ENCODE data around the gene MYH7.
"Not testable (repeated sequence)": the region's sequence is repeated elsewhere in the genome, so short reads cannot be mapped to it uniquely, and the experiment has no call there.

The MYH7 gene

GRCh38 chr14:23465261-23465660 lies 29.8 kb upstream of the MYH7 start:
- no peak for TF ChIP-seq TAF1 (IDR thresholded peaks at IDR 0.05; ENCODE audit: borderline replicate concordance, low read depth, low read length)
- no peak for TF ChIP-seq POLR2A (IDR thresholded peaks at IDR 0.05; ENCODE audit: low read depth, low read length)
- no peak for TF ChIP-seq POLR2AphosphoS5 (IDR thresholded peaks at IDR 0.05; ENCODE audit: low read depth, low read length)
- DNase-seq (ENCODE audit: insufficient read length) = no peak
- FAIRE-seq = no peak

- TF ChIP-seq POLR2AphosphoS5 (IDR thresholded peaks at IDR 0.05; ENCODE audit: low read depth, low read length) (no peak), POLR2A (IDR thresholded peaks at IDR 0.05; ENCODE audit: low read depth, low read length) (no peak), TAF1 (IDR thresholded peaks at IDR 0.05; ENCODE audit: borderline replicate concordance, low read depth, low read length) (no peak)
- DNase-seq (ENCODE audit: insufficient read length) (no peak), FAIRE-seq (no peak)
These were observed 29.2 kb upstream of the MYH7 start for GRCh38 chr14:23464700-23465099.

DNA sequence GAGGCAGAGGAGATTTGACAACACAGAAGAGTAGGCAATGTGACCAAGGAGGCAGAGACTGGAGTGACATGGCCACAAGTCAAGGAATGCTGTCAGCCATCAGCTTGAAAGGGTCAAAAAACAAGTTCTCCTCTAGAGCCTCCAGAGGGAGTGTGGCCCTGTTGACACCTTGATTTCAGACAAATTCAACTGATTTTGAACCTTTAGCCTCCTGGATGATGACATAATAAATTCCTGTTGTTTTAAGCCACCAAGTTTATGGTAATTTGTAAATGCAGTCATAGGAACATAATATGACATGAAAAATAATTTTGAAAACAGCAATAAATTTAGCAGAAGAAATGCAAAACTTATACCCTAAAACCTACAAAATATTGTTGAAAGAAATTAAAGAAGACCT lies 25.5 kb upstream of the MYH7 start:
- DNase-seq (ENCODE audit: insufficient read length) (no peak), FAIRE-seq (no peak)

GRCh38 chr14:23457587-23458445 lies 22.4 kb upstream of the MYH7 start:
- TF ChIP-seq POLR2A (IDR thresholded peaks at IDR 0.05; ENCODE audit: low read depth, low read length) = no peak
- no peak for TF ChIP-seq TAF1 (IDR thresholded peaks at IDR 0.05; ENCODE audit: borderline replicate concordance, low read depth, low read length)
- no peak for TF ChIP-seq POLR2AphosphoS5 (IDR thresholded peaks at IDR 0.05; ENCODE audit: low read depth, low read length)
- FAIRE-seq (no peak), DNase-seq (ENCODE audit: insufficient read length) (no peak)

More for the DNA sequence above, 25.5 kb upstream of the MYH7 start:
- TF ChIP-seq POLR2A (IDR thresholded peaks at IDR 0.05; ENCODE audit: low read depth, low read length) (no peak), TAF1 (IDR thresholded peaks at IDR 0.05; ENCODE audit: borderline replicate concordance, low read depth, low read length) (no peak), POLR2AphosphoS5 (IDR thresholded peaks at IDR 0.05; ENCODE audit: low read depth, low read length) (no peak)

DNA sequence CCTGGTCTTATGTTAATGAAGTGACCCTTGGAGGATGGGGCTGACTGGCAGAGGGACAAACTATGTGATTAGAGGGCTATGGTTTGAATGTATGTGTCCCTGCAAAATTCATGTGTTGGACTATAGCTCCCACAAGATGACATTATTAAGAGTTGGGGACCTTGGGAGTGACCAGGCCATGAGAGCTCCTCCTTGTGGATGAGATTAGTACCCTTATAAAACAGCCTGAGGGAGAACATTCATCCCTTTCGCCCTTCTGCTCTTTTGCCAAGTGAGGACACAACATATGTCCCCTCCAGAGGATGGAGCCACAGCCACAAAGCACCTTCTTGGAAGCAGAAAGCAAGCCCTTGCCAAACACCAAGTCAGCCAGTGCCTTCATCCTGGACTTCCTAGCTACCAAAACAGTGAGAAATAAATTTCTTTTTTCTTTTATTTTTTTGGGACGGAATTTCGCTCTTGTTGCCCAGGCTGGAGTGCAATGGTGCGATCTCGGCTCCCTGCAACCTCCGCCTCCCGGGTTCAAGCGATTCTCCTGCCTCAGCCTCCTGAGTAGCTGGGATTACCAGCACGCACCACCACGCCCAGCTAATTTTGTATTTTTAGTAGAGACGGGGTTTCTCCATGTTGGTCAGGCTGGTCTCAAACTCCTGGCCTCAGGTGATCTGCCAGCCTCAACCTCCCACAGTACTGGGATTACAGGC lies 21.6 kb upstream of the MYH7 start:
- FAIRE-seq; DNase-seq (ENCODE audit: insufficient read length): not testable (repeated sequence)

DNA sequence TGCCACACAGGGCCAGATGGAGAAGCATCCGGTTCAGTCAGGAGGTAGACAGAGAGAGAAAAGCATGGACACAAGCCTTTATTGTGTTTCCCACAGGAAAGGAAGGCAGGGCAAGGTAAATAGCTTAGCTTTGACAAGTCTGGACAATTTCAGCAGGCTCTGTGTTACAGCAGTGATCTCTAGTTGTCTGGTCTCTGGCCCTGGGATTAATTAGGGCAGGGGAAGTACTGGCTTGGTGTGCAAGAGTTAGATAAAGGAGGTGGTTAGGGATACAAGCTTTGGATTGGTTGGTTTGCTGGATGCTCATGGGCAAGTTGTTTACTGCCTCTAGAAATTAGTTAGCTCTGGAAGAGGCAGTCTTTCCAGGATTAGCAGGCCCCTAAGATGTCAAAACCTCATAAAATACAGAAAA lies 19.0 kb upstream of the MYH7 start:
- DNase-seq (ENCODE audit: insufficient read length) (no peak), FAIRE-seq (no peak)
- TF ChIP-seq TAF1 (IDR thresholded peaks at IDR 0.05; ENCODE audit: borderline replicate concordance, low read depth, low read length) = no peak
- no peak for TF ChIP-seq POLR2AphosphoS5 (IDR thresholded peaks at IDR 0.05; ENCODE audit: low read depth, low read length)

DNA sequence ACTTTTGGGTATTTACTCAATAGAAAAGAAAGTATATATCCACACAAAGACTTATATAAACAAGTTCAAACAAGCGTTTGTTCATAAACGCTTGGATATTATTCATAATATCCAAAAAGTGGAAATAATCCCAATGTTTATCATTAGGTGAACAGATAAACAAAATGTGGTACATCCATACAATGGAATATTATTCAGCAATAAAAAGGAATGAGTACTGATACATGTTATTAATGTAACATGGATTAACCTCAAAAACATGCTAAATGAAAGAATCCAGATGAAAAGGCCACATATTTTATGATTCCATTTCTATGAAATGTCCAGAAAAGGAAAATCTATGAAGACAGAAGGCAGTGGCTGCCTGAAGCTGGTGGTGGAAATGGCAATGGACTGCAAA lies 16.8 kb upstream of the MYH7 start:
- no peak for FAIRE-seq
- TF ChIP-seq TAF1 (IDR thresholded peaks at IDR 0.05; ENCODE audit: borderline replicate concordance, low read depth, low read length) = no peak
- TF ChIP-seq POLR2A (IDR thresholded peaks at IDR 0.05; ENCODE audit: low read depth, low read length) = no peak
- no peak for TF ChIP-seq POLR2AphosphoS5 (IDR thresholded peaks at IDR 0.05; ENCODE audit: low read depth, low read length)
- no peak for DNase-seq (ENCODE audit: insufficient read length)

DNA sequence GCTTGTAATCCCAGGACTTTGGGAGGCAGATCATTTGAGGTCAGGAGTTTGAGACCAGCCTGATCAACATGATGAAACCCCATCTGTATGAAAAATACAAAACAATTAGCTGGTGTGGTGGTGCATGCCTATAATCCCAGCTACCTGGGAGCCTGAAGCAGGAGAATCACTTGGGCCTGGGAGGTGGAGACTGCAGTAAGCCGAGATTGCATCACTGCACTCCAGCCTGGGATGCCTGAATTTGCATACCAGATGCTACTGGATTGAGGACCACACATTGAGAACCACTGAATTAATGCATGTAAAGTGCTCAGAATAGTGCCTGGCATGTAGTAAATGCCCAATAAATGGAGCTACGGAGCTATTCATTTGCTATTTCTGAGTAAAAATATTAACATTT lies 14.9 kb upstream of the MYH7 start:
- TF ChIP-seq POLR2A (IDR thresholded peaks at IDR 0.05; ENCODE audit: low read depth, low read length) (no peak), POLR2AphosphoS5 (IDR thresholded peaks at IDR 0.05; ENCODE audit: low read depth, low read length) (no peak), TAF1 (IDR thresholded peaks at IDR 0.05; ENCODE audit: borderline replicate concordance, low read depth, low read length) (no peak)
- DNase-seq (ENCODE audit: insufficient read length) (no peak), FAIRE-seq (no peak)

DNA sequence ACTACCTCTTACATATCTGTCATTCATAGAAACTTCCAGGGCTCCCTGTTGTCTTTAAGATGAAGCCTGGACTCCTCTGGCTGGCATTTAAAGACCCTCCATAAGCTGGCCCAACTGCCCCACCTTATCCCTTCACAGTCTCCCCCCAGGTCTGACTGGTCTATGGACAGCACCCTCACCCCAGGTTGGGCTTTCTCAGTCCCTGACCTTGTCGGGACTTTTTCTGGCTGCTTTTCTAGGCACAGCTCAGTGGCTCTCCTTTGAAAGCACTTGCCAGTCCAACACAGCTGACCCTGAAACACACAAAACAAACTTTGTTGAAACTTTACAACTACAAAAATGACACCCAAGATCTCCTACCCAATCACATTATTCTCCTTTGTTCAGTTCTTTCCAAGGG lies 13.9 kb upstream of the MYH7 start:
- TF ChIP-seq POLR2AphosphoS5 (IDR thresholded peaks at IDR 0.05; ENCODE audit: low read depth, low read length) (no peak), TAF1 (IDR thresholded peaks at IDR 0.05; ENCODE audit: borderline replicate concordance, low read depth, low read length) (no peak), POLR2A (IDR thresholded peaks at IDR 0.05; ENCODE audit: low read depth, low read length) (no peak)
- DNase-seq (ENCODE audit: insufficient read length) (no peak), FAIRE-seq (no peak)

DNA sequence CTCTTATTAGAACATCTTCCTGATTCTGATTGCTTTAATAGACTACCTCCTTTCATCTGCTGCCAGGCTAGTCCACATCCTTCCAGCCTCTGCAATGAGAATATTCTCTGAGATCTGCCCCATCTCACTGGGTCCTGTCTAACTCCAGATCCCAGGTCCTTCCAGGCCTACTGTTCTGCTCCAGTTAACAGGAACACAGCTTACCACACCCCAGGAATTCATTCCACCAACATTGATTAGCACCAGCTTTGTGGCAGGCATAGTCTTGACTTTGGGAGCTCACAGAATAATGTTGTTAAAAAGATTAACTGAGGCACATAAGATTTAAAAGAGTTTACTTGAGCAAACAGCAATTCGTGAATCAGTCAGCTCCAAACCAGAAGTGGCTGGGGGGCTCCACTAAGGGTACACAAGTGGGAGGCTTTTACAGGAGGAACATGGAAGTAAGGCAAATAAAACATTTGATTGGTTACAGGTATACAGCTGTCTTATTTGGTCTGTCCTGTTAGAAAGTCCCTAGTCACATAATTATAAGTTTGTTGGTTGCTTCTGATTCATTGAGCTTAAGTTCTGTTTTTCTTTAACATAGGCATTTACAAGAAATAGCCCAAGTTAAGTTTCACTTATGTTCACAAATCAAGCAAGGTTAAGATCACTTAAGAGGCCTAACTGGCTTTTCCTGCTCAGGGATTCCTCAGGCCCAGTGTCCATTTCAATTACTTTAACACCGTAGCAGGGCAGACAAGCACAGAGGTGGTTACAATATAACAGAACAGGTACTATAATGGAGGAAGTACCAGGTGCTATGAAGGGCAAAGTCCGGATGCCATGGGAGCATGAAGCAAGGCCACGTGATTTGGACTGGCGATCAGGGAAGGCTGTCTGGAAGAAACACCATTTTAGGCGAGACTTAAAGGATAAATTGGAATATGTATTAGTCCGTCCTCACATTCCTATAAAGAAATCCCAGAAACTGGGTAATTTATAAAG lies 12.2 kb upstream of the MYH7 start:
- FAIRE-seq (no peak), DNase-seq (ENCODE audit: insufficient read length) (no peak)
- no peak for TF ChIP-seq POLR2A (IDR thresholded peaks at IDR 0.05; ENCODE audit: low read depth, low read length)
- TF ChIP-seq POLR2AphosphoS5 (IDR thresholded peaks at IDR 0.05; ENCODE audit: low read depth, low read length) = no peak
- no peak for TF ChIP-seq TAF1 (IDR thresholded peaks at IDR 0.05; ENCODE audit: borderline replicate concordance, low read depth, low read length)

DNA sequence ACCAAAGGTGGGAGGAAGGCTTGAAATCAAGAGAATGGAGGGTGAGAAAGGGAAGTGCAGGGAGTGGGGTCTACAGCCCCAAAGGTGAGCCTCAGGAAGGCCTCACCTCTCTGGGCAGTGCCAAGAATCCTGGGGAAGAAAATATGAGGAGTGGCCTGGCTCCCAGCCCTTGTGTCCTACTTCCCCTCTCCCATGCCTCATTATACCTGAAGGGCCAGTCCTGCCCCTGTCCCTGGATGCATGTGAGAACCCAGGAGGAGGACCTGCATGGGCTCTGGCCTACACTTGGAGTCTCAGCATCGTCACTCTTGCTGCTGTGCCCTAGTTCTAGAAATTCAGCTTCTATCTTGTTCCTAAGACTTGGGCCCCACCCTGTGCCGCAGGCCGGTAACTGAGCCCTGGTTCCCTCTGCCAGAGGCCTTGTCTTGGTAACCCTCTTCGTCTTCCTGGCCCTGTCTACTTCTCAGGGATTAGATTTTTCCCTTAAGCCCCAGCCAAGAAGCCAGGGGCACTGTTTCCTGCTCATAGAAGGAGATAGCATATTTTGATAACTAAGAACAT lies 10.9 kb upstream of the MYH7 start:
- no peak for FAIRE-seq
- DNase-seq (ENCODE audit: insufficient read length) = no peak
- TF ChIP-seq POLR2A (IDR thresholded peaks at IDR 0.05; ENCODE audit: low read depth, low read length) = no peak
- no peak for TF ChIP-seq POLR2AphosphoS5 (IDR thresholded peaks at IDR 0.05; ENCODE audit: low read depth, low read length)
- TF ChIP-seq TAF1 (IDR thresholded peaks at IDR 0.05; ENCODE audit: borderline replicate concordance, low read depth, low read length) = no peak
